DMS 273 (cell line): ENCODE measurements around the gene CRTAC1.

Experiments
- DNase-seq: peaks from one replicate; lab custom pipeline; 2025; ENCODE audit not compliant: unreplicated experiment; lab: John Stamatoyannopoulos, UW

CRTAC1 gene

GRCh38 chr10:97903128-97904017 is 127.0 kb downstream of the CRTAC1 start:
- DNase-seq = peak; percentile 91

DNA sequence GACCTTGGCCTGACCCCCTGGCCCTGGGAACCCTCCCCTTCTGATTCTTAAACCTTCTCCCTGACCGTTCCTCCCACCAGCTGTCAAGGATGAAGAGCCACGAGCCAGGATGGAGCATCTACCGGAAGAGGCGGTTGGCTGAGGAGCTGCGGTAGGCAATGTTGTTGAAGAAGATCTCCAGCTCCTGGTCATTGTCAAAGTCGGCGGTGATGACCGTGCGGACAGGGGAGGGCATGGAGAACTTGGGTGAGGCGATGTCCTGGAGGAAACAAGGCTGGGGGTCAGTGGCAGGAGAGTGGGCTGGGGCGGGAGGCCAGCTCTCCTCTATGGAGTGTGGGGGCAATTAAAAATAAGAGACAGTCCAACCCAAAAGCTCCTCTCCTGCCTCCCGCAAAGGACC is 129.0 kb downstream of the CRTAC1 start:
- DNase-seq = no peak

DNA sequence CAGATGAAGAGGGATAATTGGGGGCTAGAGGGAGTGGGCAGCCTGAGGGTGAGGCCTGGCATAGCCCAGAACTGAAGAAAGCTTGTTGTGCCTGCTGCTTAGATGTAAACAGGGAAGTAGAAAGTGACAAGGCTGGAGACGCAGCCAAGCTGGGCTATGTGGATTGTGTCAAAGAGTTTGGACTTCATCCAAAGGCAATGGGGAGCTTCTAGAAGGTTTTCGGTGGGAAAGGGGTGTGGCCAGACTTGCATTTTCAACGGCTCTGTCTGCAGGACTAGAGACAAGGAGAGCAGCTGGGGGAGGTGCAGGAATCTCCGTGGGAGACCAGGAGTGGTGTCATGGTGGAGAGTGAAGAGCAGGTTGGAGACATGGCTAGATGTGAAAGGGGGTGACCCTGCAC is 132.0 kb downstream of the CRTAC1 start:
- DNase-seq = no peak

GRCh38 chr10:97896756-97897358 is 133.6 kb downstream of the CRTAC1 start:
- no peak for DNase-seq

GRCh38 chr10:97895915-97896314 is 134.5 kb downstream of the CRTAC1 start:
- DNase-seq = no peak

DNA sequence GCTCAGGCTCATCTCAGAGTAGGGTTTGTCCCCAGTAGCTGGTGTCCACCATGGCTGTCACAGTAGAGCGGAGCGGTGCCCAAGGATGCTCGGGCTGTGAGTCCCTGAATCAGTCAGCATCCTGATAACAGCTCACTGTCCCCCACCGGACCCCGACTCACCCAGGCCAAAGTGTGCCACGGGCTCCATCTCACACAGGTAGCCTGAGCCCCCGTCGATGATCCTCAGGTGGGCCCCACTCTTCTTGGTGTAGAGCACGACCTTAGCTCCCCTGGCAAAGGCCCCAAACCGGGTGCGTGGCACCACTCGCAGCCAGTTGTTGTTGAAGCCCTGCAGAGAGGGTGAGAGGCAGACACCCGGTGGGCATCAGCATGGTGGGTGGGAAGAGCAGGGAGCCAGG is 135.3 kb downstream of the CRTAC1 start:
- no peak for DNase-seq

GRCh38 chr10:97894092-97894491 is 136.3 kb downstream of the CRTAC1 start:
- DNase-seq = no peak

DNA sequence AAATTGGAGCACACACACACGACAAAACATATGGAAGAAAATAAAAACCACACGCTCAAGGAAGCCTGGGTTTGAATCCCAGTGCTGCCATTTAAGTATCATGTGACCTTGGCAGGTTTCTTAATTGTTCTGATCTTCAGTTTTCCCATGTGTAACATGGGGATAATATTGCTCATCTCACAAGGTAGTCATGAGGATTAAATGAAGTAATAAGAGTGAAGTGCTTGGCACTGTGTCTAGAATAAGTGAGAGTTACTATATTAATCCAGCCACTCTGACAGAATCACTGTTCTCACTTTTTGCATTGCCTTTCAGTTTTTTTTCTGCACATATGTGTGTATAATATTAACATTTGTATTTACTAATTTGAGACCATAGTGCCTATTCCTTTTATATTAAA is 137.5 kb downstream of the CRTAC1 start:
- DNase-seq = no peak

DNA sequence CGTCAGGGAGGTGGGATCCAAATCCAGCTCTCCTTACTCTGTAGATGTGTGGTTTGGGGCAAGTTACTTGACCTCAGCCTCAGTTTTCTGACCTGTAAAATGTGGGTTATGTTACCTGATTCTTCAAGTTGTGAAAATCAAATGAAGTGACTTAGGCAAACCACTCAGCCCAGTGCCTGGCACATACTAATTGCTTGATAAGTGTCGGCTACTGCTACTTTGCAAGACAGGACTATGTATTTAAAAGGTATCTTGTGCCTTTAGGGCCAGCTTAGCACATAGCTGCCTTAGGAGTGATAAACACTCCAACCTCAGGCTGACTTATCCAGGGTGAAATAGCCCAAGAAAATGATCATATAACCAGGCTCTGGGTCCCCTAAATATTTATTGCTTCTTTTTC is 137.9 kb downstream of the CRTAC1 start:
- DNase-seq = no peak

DNA sequence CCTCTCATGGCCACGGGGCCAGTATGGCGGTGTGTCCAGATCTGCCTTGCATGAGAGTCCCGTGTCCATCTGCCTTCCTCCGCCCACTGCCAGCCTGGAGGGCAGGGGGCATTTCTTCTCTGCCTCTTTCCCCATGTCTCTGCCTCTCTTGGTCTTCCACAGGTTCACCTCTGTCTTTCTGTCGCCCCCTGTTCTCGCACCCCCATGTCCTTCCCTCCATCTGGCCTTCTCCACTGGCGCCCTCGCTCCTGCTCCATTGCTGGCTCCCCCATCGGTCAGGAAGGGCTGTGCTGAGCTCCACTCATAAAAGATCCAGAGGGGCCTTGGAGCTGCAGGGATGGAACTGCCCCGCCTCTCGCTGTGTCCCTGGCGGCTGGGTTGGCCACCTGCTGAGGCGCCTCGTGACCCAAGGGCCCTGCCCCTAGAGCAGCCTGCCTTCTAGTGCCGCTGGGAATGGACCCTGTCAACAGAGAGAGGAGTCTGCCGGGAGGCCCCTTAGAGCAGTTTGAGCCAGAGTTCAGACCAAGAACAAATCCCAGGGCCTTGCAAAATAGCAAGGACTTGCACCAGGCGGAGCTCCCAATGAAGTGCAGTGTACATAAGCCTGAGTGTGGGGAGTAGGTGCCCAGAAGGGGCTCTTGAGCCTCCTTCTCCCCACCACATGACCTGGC is 138.8 kb downstream of the CRTAC1 start:
- DNase-seq = no peak

GRCh38 chr10:97889461-97890265 is 140.8 kb downstream of the CRTAC1 start:
- DNase-seq = peak; percentile 26

GRCh38 chr10:97888641-97889262 is 141.7 kb downstream of the CRTAC1 start:
- DNase-seq = peak; percentile 79

DNA sequence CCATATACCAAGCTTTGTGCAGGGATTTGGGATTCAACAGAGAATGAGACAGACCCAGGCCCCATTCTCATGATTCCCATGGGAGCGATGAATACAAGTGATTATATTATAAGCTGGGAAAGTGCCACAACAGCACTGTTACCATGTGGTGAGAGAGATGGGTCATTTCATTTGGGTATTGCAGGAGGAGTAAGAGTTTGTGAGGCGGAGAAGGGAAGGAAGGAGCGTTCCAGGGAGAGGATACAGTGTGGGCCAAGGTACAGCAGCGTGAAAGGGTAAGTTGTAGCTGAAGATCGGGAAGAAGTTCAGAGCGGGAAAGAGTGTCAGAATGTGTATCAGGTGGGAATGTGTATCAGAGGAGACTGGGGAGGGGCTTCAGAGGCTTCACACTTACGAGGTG is 142.3 kb downstream of the CRTAC1 start:
- no peak for DNase-seq

GRCh38 chr10:97887399-97887798 is 143.0 kb downstream of the CRTAC1 start:
- DNase-seq = no peak

DNA sequence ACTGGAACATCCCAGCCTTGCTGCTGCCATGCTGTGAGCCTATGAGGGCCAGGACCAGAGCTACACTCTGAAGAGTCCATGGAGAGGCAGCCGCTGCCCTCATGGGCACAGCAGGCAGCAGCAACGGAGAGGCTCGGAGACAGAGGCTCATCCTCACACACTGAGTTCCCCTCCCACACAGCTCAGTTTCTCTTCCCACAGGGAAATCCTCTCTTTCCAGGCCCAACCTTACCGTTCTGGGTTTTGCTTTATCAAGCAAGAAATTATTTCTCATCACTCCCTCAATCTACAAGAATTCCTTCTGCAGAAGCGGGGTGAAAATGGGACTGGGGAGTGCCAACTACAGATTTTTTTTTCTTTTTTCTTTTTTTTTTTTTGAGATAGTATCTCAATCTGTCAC is 144.1 kb downstream of the CRTAC1 start:
- DNase-seq = no peak

- DNase-seq = no peak
Observed at GRCh38 chr10:97883092-97883485, 147.3 kb downstream of the CRTAC1 start.

DNA sequence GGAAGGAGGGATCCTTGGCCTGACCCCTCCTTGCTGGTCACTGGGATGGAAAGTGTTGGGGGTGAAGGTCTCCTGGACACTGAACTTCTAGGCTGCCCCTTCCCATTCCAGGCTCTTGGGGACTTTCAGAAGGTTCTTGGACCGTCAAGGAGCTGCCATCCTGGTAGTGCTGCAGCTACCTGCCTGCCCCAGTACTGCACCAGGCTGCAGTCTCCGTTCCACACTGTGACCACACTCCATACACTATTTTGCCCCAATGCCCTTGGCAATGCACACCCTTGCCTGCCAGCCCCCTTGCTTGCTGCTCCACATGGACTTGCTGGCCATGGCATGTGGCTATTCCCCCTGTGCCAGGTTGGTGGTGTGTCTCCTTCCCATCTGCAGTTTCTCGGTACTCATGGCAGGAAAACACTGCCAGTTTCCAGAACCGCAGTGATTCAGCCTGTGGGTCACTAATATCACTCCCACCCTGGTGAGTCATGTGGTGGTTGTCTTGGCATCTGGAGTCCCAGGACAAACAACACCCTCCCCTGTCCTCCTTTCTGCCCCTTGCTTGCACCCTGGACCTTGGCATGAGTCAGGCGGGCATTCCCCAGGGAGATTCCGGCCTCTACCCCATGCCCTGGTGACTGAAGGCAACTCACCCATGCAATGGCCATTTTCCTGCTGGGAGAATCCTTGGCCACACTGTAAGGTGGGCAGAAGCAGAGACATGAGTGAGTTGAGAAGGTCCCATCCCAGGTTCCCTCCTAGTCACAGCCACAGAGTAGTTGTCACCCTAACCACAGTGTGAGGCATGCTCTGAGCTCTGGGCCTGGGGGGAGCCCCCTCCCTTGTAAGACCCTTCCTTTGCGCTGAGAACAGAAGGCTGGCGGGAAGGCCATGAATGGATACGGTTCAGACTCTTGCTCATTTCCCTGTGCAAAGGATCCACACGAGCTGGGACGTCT is 148.0 kb downstream of the CRTAC1 start:
- DNase-seq = no peak

GRCh38 chr10:97880109-97880508 is 150.3 kb downstream of the CRTAC1 start:
- no peak for DNase-seq

- no peak for DNase-seq
Observed at GRCh38 chr10:97879241-97879640, 151.2 kb downstream of the CRTAC1 start.

GRCh38 chr10:97876402-97876801 is 154.0 kb downstream of the CRTAC1 start:
- peak; percentile 14 for DNase-seq
